ENCODE data around the gene BMX. TPM values are rescaled to one million over a fixed set of nuclear protein-coding genes. Genes with fewer than 3 reads are reported as not detected.
A peak's percentile ranks its signal among the peaks of the same experiment; 100 is the strongest.

BMX gene
- total and polyA plus RNA-seq, 9 of the 15 experiments (the other 6 are each of a cell fraction or from before 2014, with no cell fraction given): 0.45 to 4.2 (median 1.8) TPM

GRCh38 chrX:15530318-15530717 is 29.7 kb downstream of the BMX start (continued):
- TF ChIP-seq MGA (IDR thresholded peaks at IDR 0.05) (peak; percentile 78), CBFA2T2 (conservative IDR thresholded peaks at IDR 0.05) (0 out of 2 replicates have a peak, but pooled peaks have one; percentile 13), E2F6 (IDR thresholded peaks at IDR 0.05; ENCODE audit: borderline replicate concordance in 1 of 2, extremely low read depth in 1 of 2, insufficient read depth in 1 of 2, insufficient read length in 1 of 2, low read depth in 1 of 2, low read length in 1 of 2, poor library complexity in 1 of 2, severe bottlenecking in 1 of 2) (peak; percentile 29 to 47)
